HepG2 (cell line): ENCODE measurements around the gene AMDHD1. TPM values are rescaled to one million over a fixed set of nuclear protein-coding genes. Genes with fewer than 3 reads are reported as not detected.

Experiments used
- ARID4A ChIP-seq: sonication (generic); formaldehyde crosslinking; IDR thresholded peaks from 2 replicates; pipeline ENCODE4 v1.5.0; 2020; ENCODE audit warnings: mild to moderate bottlenecking, missing genetic modification reagents, borderline replicate concordance
- ARID5B ChIP-seq: IDR thresholded peaks from 2 replicates; pipeline ENCODE4 v1.4.0; 2020; ENCODE audit warnings: mild to moderate bottlenecking, missing genetic modification reagents
- ATM ChIP-seq: fragments of 450-650 bp; IDR thresholded peaks from 2 replicates; pipeline ENCODE4 v1.7.1; 2017; ENCODE audit warnings: mild to moderate bottlenecking, borderline replicate concordance
- BORCS8-MEF2B ChIP-seq: sonication (generic); formaldehyde crosslinking; IDR thresholded peaks from 2 replicates; pipeline ENCODE4 v1.8.0; 2022; ENCODE audit warnings: mild to moderate bottlenecking, missing genetic modification reagents
- GABPA ChIP-seq, 2 experiments: IDR thresholded peaks; 2 replicates each; pipeline ENCODE4 v1.6.1; 2011 to 2016; ENCODE audit warnings: low read depth in 2 of 2, low read length in 1 of 2, missing biosample characterization in 1 of 2, missing genetic modification characterization in 1 of 2
- GATA4 ChIP-seq: sonication (generic); IDR thresholded peaks from 2 replicates; pipeline ENCODE4 v1.6.1; 2016; ENCODE audit warnings: antibody characterized with exemption, low read depth, borderline replicate concordance
- NONO ChIP-seq, 2 experiments: fragments of 450-650 bp in 1 of 2; sonication (generic) in 1 of 2; formaldehyde crosslinking in 1 of 2; IDR thresholded peaks in 1 of 2; conservative IDR thresholded peaks in 1 of 2; 2 replicates each; pipeline versions ENCODE4 v1.6.1 to v1.8.0; 2017 to 2022; ENCODE audit warnings: mild to moderate bottlenecking in 1 of 2, missing genetic modification reagents in 1 of 2, moderate library complexity in 1 of 2
- NR2F1 ChIP-seq, 2 experiments: fragments of 450-650 bp in 1 of 2; formaldehyde crosslinking in 1 of 2; IDR thresholded peaks; 2 replicates each; pipeline versions ENCODE4 v1.5.0 to v1.6.1; 2016 to 2020; ENCODE audit warnings: mild to moderate bottlenecking in 1 of 2, missing compliant biosample characterization in 1 of 2, missing genetic modification reagents in 1 of 2, moderate library complexity in 1 of 2
- SPEN ChIP-seq: sonication (generic); formaldehyde crosslinking; IDR thresholded peaks from 2 replicates; pipeline ENCODE4 v1.5.1; 2020; ENCODE audit warnings: low read depth, mild to moderate bottlenecking, missing genetic modification reagents
- TMF1 ChIP-seq: sonication (generic); formaldehyde crosslinking; IDR thresholded peaks from 2 replicates; pipeline ENCODE4 v1.8.1; 2022; ENCODE audit warnings: low read depth, missing genetic modification reagents
- ZBTB33 ChIP-seq: sonication (generic); formaldehyde crosslinking; IDR thresholded peaks from 2 replicates; pipeline ENCODE4 v1.4.0; 2020; ENCODE audit warnings: missing genetic modification reagents
- ZNF121 ChIP-seq: sonication (generic); formaldehyde crosslinking; IDR thresholded peaks from 2 replicates; pipeline ENCODE4 v1.5.0; 2020; ENCODE audit warnings: mild to moderate bottlenecking, missing genetic modification reagents
- ZNF317 ChIP-seq: sonication (generic); formaldehyde crosslinking; IDR thresholded peaks from 2 replicates; pipeline ENCODE4 v1.5.0; 2020; ENCODE audit warnings: mild to moderate bottlenecking, missing genetic modification reagents
- ZNF430 ChIP-seq: sonication (generic); formaldehyde crosslinking; IDR thresholded peaks from 2 replicates; pipeline ENCODE4 v1.9.0; 2021; ENCODE audit warnings: mild to moderate bottlenecking, missing genetic modification reagents
- ZNF563 ChIP-seq: sonication (generic); formaldehyde crosslinking; IDR thresholded peaks from 2 replicates; pipeline ENCODE4 v1.8.0; 2022; ENCODE audit warnings: mild to moderate bottlenecking, moderate library complexity, missing genetic modification reagents
- polyA plus RNA-seq, 8 experiments: library from polyadenylated mRNA; depleted of rRNA in 3 of 8; stranded (reverse) in 7 of 8; unstranded in 1 of 8; fragments of >200 nt; fragmentation: Illumina TruSeq in 4 of 8; extraction: Trizol in 4 of 8; gene quantifications; 2 replicates each; pipeline versions ENCODE4 v1.2.1 to v1.2.3, GENCODE V29; 2011 to 2016; ENCODE audit warnings: low read depth in 4 of 8, missing spikeins in 1 of 8, mixed read lengths in 1 of 8; ENCODE audit not compliant: insufficient read depth in 1 of 8
- total RNA-seq, 5 experiments: library from RNA; depleted of rRNA; stranded (reverse); fragments of >200 nt; fragmentation: Illumina TruSeq; extraction: Trizol; gene quantifications; 2 replicates each; pipeline ENCODE4 v1.2.3, GENCODE V29; 2016; ENCODE audit warnings: low read depth in 1 of 5
- TF ChIP-seq, protein P1 (sequence below), 2 experiments: sonication (generic) in 1 of 2; formaldehyde crosslinking in 1 of 2; IDR thresholded peaks; 2 replicates each; pipeline versions ENCODE4 v1.4.0 to v1.6.1; 2018 to 2020; ENCODE audit warnings: missing genetic modification reagents in 2 of 2, borderline replicate concordance in 1 of 2, low read depth in 1 of 2, mild to moderate bottlenecking in 1 of 2, missing biosample characterization in 1 of 2

Gene AMDHD1
- total and polyA plus RNA-seq, 2 of the 13 experiments (the other 11 are each of a cell fraction or from before 2014, with no cell fraction given): 6.5 to 29.6 TPM

DNA sequence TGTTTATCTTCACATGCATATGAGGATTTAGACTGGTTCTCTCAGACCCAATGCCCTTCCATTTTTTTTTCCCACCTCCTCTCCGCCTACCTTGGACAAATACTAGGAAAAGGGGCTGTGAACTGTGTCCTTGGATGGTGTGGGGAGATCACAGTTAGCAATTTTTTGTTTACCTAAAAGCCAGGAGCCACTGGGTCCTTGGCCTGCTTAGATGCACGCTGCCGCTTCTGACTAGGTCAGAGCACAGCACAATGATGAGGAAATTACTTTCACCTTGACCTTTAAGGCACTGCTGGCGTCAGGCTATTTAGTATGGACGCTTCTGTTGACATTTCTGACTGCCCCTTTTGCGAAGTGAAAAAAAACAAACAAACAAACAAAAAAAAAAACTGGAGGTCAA is 2.6 kb upstream of the AMDHD1 start (continued):
- peak; percentile 40; the same call in 1 of the 2 replicates for TF ChIP-seq ZNF430
- TF ChIP-seq ZNF121: no peak
- peak; percentile 74; the same call in 1 of the 2 replicates for TF ChIP-seq ARID4A (CRISPR knock-in tag)
- peak; percentile 99 for TF ChIP-seq ARID5B (CRISPR knock-in tag)
- TF ChIP-seq NR2F1 (CRISPR knock-in tag; IDR thresholded peaks at IDR 0.05): peak; percentile 97 to 98
- no peak for TF ChIP-seq NONO (IDR thresholded peaks at IDR 0.05)
- TF ChIP-seq NONO (CRISPR knock-in tag; conservative IDR thresholded peaks at IDR 0.05): peak; percentile 91
- TF ChIP-seq SPEN (CRISPR knock-in tag): peak; percentile 72; the same call in 1 of the 2 replicates
- peak; percentile 74 for TF ChIP-seq BORCS8-MEF2B (CRISPR knock-in tag)
- TF ChIP-seq ZNF317 (CRISPR knock-in tag): no peak
- no peak for TF ChIP-seq GABPA (IDR thresholded peaks at IDR 0.05; ENCODE audit: low read depth, low read length)
- TF ChIP-seq GABPA (CRISPR knock-in tag; IDR thresholded peaks at IDR 0.05; ENCODE audit: low read depth): peak; percentile 55; the same call in 1 of the 2 replicates
- TF ChIP-seq ATM: no peak
- peak; percentile 31; the same call in 1 of the 2 replicates for TF ChIP-seq ZBTB33 (CRISPR knock-in tag)
- peak; percentile 48; the same call in 1 of the 2 replicates for TF ChIP-seq TMF1 (CRISPR knock-in tag)
- TF ChIP-seq GATA4: peak; percentile 83; the same call in 1 of the 2 replicates
- peak; percentile 57; the same call in 1 of the 2 replicates for TF ChIP-seq ZNF563
- TF ChIP-seq, protein P1, sequence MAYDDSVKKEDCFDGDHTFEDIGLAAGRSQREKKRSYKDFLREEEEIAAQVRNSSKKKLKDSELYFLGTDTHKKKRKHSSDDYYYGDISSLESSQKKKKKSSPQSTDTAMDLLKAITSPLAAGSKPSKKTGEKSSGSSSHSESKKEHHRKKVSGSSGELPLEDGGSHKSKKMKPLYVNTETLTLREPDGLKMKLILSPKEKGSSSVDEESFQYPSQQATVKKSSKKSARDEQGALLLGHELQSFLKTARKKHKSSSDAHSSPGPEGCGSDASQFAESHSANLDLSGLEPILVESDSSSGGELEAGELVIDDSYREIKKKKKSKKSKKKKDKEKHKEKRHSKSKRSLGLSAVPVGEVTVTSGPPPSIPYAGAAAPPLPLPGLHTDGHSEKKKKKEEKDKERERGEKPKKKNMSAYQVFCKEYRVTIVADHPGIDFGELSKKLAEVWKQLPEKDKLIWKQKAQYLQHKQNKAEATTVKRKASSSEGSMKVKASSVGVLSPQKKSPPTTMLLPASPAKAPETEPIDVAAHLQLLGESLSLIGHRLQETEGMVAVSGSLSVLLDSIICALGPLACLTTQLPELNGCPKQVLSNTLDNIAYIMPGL (CRISPR knock-in tag; IDR thresholded peaks at IDR 0.05; ENCODE audit: borderline replicate concordance in 1 of 2, low read depth in 1 of 2): 0 out of 4 replicates have a peak, but pooled peaks of 1 of the 2 experiments have one; percentile 34
